ENCODE measurements around the gene PLCL2. TPM values are rescaled to one million over a fixed set of nuclear protein-coding genes. Genes with fewer than 3 reads are reported as not detected.

PLCL2 gene
- total and polyA plus RNA-seq, 2 experiments from 2014 or later = 1.6 to 9.7 TPM

DNA sequence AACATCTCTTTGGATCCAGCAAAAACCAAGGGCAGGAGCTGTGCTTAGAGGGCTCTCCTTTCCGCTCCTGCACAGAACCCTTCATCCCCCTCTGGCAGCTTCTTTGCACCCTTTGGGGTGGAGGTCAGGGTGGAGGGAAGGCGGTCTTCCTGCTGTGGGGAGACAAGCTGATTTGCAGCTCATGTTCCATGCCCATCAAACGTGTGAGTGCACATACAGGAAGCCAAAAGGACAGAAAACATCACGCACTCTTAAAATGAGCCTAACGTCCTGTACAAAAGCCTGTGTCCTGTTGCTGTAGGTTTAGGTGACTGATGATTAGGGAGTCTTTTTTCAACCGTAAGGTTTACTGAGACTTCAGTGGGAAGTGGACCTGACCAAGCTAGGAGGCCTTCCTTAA is 195.2 kb downstream of the PLCL2 start:
- Mint-ChIP-seq H3K4me3 (no peak overlapping the region), H3K4me1 (no peaks in the 10 kb centered on the region), H3K27me3 (ENCODE audit: insufficient read depth, low read depth, poor library complexity) (no peaks in the 10 kb centered on the region), H3K27ac (no peak overlapping the region), H3K9me3 (no peaks in the 10 kb centered on the region; the same call in 2 of the 3 replicates), H3K36me3 (ENCODE audit: low read depth) (peaks cover 4% of the 10 kb centered on the region; the same call in 2 of the 3 replicates)
- no peak overlapping the region for H3K27ac ChIP-seq (ENCODE audit: low read depth)
- H4K20me1 ChIP-seq (replicated peaks; ENCODE audit: insufficient read depth) = no peaks in the 10 kb centered on the region
- no peaks in the 10 kb centered on the region for H3K9me2 ChIP-seq (ENCODE audit: insufficient read depth)
- TF ChIP-seq NANOG (IDR thresholded peaks at IDR 0.05; ENCODE audit: borderline replicate concordance) (no peak), EZH2 (IDR thresholded peaks at IDR 0.05; ENCODE audit: low read depth, unreplicated experiment) (no peak), CREB1 (CRISPR knock-in tag; IDR thresholded peaks at IDR 0.05; ENCODE audit: low read depth) (no peak), POLR2AphosphoS5 (IDR thresholded peaks at IDR 0.05; ENCODE audit: low read depth) (no peak), STAT1 (IDR thresholded peaks at IDR 0.05; ENCODE audit: unreplicated experiment) (no peak), JUNB (IDR thresholded peaks at IDR 0.05; ENCODE audit: unreplicated experiment) (no peak), ZNF114 (CRISPR knock-in tag; IDR thresholded peaks at IDR 0.05) (no peak), EZH2phosphoT487 (IDR thresholded peaks at IDR 0.05; ENCODE audit: unreplicated experiment) (no peak)
- TF ChIP-seq, protein P1, sequence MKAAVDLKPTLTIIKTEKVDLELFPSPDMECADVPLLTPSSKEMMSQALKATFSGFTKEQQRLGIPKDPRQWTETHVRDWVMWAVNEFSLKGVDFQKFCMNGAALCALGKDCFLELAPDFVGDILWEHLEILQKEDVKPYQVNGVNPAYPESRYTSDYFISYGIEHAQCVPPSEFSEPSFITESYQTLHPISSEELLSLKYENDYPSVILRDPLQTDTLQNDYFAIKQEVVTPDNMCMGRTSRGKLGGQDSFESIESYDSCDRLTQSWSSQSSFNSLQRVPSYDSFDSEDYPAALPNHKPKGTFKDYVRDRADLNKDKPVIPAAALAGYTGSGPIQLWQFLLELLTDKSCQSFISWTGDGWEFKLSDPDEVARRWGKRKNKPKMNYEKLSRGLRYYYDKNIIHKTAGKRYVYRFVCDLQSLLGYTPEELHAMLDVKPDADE (IDR thresholded peaks at IDR 0.05) = no peak
- TF ChIP-seq, protein P2, sequence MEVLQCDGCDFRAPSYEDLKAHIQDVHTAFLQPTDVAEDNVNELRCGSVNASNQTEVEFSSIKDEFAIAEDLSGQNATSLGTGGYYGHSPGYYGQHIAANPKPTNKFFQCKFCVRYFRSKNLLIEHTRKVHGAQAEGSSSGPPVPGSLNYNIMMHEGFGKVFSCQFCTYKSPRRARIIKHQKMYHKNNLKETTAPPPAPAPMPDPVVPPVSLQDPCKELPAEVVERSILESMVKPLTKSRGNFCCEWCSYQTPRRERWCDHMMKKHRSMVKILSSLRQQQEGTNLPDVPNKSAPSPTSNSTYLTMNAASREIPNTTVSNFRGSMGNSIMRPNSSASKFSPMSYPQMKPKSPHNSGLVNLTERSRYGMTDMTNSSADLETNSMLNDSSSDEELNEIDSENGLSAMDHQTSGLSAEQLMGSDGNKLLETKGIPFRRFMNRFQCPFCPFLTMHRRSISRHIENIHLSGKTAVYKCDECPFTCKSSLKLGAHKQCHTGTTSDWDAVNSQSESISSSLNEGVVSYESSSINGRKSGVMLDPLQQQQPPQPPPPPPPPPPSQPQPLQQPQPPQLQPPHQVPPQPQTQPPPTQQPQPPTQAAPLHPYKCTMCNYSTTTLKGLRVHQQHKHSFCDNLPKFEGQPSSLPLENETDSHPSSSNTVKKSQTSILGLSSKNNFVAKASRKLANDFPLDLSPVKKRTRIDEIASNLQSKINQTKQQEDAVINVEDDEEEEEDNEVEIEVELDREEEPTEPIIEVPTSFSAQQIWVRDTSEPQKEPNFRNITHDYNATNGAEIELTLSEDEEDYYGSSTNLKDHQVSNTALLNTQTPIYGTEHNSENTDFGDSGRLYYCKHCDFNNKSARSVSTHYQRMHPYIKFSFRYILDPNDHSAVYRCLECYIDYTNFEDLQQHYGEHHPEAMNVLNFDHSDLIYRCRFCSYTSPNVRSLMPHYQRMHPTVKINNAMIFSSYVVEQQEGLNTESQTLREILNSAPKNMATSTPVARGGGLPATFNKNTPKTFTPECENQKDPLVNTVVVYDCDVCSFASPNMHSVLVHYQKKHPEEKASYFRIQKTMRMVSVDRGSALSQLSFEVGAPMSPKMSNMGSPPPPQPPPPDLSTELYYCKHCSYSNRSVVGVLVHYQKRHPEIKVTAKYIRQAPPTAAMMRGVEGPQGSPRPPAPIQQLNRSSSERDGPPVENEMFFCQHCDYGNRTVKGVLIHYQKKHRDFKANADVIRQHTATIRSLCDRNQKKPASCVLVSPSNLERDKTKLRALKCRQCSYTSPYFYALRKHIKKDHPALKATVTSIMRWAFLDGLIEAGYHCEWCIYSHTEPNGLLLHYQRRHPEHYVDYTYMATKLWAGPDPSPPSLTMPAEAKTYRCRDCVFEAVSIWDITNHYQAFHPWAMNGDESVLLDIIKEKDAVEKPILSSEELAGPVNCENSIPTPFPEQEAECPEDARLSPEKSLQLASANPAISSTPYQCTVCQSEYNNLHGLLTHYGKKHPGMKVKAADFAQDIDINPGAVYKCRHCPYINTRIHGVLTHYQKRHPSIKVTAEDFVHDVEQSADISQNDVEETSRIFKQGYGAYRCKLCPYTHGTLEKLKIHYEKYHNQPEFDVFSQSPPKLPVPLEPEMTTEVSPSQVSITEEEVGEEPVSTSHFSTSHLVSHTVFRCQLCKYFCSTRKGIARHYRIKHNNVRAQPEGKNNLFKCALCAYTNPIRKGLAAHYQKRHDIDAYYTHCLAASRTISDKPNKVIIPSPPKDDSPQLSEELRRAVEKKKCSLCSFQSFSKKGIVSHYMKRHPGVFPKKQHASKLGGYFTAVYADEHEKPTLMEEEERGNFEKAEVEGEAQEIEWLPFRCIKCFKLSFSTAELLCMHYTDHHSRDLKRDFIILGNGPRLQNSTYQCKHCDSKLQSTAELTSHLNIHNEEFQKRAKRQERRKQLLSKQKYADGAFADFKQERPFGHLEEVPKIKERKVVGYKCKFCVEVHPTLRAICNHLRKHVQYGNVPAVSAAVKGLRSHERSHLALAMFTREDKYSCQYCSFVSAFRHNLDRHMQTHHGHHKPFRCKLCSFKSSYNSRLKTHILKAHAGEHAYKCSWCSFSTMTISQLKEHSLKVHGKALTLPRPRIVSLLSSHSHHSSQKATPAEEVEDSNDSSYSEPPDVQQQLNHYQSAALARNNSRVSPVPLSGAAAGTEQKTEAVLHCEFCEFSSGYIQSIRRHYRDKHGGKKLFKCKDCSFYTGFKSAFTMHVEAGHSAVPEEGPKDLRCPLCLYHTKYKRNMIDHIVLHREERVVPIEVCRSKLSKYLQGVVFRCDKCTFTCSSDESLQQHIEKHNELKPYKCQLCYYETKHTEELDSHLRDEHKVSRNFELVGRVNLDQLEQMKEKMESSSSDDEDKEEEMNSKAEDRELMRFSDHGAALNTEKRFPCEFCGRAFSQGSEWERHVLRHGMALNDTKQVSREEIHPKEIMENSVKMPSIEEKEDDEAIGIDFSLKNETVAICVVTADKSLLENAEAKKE (CRISPR knock-in tag; IDR thresholded peaks at IDR 0.05) = no peak
- TF ChIP-seq, protein P3, sequence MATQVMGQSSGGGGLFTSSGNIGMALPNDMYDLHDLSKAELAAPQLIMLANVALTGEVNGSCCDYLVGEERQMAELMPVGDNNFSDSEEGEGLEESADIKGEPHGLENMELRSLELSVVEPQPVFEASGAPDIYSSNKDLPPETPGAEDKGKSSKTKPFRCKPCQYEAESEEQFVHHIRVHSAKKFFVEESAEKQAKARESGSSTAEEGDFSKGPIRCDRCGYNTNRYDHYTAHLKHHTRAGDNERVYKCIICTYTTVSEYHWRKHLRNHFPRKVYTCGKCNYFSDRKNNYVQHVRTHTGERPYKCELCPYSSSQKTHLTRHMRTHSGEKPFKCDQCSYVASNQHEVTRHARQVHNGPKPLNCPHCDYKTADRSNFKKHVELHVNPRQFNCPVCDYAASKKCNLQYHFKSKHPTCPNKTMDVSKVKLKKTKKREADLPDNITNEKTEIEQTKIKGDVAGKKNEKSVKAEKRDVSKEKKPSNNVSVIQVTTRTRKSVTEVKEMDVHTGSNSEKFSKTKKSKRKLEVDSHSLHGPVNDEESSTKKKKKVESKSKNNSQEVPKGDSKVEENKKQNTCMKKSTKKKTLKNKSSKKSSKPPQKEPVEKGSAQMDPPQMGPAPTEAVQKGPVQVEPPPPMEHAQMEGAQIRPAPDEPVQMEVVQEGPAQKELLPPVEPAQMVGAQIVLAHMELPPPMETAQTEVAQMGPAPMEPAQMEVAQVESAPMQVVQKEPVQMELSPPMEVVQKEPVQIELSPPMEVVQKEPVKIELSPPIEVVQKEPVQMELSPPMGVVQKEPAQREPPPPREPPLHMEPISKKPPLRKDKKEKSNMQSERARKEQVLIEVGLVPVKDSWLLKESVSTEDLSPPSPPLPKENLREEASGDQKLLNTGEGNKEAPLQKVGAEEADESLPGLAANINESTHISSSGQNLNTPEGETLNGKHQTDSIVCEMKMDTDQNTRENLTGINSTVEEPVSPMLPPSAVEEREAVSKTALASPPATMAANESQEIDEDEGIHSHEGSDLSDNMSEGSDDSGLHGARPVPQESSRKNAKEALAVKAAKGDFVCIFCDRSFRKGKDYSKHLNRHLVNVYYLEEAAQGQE (IDR thresholded peaks at IDR 0.05; ENCODE audit: unreplicated experiment) = no peak
- TF ChIP-seq, protein P4, sequence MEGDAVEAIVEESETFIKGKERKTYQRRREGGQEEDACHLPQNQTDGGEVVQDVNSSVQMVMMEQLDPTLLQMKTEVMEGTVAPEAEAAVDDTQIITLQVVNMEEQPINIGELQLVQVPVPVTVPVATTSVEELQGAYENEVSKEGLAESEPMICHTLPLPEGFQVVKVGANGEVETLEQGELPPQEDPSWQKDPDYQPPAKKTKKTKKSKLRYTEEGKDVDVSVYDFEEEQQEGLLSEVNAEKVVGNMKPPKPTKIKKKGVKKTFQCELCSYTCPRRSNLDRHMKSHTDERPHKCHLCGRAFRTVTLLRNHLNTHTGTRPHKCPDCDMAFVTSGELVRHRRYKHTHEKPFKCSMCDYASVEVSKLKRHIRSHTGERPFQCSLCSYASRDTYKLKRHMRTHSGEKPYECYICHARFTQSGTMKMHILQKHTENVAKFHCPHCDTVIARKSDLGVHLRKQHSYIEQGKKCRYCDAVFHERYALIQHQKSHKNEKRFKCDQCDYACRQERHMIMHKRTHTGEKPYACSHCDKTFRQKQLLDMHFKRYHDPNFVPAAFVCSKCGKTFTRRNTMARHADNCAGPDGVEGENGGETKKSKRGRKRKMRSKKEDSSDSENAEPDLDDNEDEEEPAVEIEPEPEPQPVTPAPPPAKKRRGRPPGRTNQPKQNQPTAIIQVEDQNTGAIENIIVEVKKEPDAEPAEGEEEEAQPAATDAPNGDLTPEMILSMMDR (conservative IDR thresholded peaks at IDR 0.05; ENCODE audit: low read depth in 2 of 2) = no peak
- no peak overlapping the region for H3K4me2 ChIP-seq
- no peaks in the 10 kb centered on the region for H3K36me3 ChIP-seq (ENCODE audit: insufficient read depth)
- ATAC-seq (no peak), DNase-seq (ENCODE audit: low spot score) (no peak)
- H3K4me3 ChIP-seq = no peak overlapping the region
- H3K79me2 ChIP-seq (replicated peaks; ENCODE audit: insufficient read depth) = no peaks in the 10 kb centered on the region
- H3K4me1 ChIP-seq (ENCODE audit: insufficient read depth) = no peaks in the 10 kb centered on the region
- H2AFZ ChIP-seq = no peak overlapping the region
- no peaks in the 10 kb centered on the region for H3F3A ChIP-seq (replicated peaks; ENCODE audit: low read depth)
- no peaks in the 10 kb centered on the region for H3K27me3 ChIP-seq (ENCODE audit: insufficient read depth)

Data from GM23338 (cell line).